ENCODE measurements around the gene MEGF11. TPM values are rescaled to one million over a fixed set of nuclear protein-coding genes. Genes with fewer than 3 reads are reported as not detected.
A peak's percentile ranks its signal among the peaks of the same experiment; 100 is the strongest.

The MEGF11 gene
- total RNA-seq, 1 experiment from 2014 or later: 0.34 TPM

DNA sequence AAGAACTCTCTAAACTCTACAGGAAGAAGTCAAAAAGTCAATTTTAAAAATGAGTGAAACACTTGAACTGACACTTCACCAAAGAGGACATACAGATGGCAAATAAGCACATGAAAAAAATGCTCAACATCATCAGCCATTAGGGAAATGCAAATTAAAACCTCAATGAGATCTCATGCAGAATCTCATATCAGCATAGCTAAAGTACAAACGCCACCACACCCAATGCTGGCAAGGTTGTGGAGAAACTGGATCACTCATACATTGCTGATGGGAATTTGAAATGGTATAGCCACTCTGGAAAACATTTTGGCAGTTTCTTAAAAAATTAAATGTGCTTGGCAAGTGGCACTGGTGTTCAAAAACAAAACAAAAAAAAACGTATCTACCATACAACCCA, 34.2 kb downstream of the MEGF11 start:
- no peak for DNase-seq (ENCODE audit: low read depth)

DNA sequence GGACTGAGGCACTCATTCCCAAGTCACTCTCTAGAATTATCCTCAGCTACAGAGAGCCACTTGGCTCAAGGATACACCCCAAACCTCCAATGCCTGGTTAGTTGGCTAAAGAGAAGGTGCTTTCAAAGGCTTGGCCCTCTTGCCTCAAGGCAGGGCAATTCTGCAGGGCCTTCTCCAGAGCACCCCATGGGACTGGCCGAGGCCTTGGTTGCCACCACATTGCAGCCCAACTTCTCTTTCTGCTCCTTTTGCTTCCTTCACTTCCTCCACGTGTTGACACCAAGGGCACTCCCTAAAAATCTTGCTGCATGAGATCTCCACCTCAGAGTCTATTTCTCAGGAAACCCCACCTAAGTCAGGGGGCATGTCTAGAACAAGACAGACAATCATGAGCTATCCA, 36.7 kb downstream of the MEGF11 start:
- no peak for DNase-seq (ENCODE audit: low read depth)

DNA sequence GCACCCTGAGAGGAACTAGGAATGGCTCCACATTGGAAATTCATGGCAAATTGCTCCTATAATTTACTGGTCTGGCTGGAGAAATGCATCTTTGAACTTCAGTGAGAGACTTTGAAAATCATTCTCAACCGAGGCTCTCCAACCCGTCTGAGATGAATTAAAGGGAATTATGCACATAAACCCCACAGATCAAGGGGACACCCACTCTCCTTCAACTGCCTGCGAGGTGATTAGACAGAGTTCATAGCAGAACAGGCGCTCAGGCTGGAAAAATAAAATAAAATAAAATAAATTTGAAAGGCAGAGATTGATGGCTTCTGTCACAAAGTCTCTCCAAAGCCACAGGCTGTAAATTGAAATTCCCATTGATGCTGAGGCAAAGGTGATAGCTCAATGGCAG, 37.7 kb downstream of the MEGF11 start:
- DNase-seq (ENCODE audit: low read depth): no peak

DNA sequence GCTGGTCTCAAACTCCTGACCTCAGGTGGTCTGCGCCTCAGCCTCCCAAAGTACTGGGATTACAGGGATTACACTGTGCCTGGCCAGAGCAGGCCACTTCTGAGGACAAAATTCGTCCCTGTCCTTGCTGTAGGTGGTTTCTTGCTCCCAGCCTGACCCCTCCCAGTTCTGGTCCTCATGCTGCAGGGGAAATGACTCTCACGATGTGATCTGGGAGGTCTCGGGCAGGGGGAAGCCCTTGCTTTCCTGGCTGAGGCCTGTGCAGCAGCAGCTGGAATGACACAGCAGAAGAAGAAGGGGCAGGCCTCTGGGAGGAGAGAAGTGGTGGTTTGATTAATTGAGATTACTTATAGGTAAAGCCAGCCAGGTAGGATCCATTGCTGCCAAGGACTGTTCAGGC, 39.3 kb downstream of the MEGF11 start:
- no peak for DNase-seq (ENCODE audit: low read depth)

- no peak for DNase-seq (ENCODE audit: low read depth)
Measured at GRCh38 chr15:66212563-66212921, 41.0 kb downstream of the MEGF11 start.

DNA sequence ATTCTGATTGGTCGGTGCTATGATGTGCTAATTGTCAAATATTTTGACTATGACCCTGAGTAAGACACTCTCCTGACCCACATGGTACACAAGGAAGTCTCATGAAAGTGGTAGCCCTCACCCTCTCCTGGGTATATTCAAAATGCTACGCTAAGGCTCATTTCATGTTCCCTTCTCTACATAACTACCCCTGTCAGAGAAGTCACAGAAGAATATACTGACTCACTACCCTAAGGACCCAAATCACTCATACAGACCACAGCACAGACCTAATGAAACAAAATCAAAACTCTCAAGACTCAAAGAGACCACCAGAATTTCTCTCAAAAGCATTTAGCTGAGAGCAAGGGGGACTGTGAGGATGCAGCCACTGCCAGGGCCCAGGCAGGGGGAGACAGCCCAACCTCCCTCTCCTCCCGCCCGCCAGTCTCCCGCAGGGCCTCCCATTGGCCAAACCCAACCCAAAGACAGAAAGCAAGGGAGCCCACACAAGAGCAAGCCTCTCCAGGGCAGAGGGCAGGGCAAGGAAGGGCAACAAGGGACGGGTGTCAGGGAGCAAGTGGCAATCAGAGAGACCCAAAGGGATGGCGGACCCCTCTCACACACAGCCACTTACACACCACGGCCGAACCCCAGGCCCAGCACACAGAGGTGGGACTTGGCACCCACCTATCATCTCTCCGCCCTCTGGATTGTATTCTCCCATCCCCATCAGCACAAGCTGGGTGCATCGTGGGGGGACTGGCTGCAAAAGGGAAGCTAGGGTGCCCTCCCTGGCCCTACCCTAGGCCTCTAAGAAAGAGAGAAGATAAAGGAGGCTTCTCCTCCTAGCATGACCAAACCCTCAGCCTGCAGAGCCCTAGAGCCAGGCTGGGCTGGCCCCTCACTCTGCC, 41.6 kb downstream of the MEGF11 start:
- no peak for DNase-seq (ENCODE audit: low read depth)

GRCh38 chr15:66210684-66211083, 42.9 kb downstream of the MEGF11 start:
- DNase-seq (ENCODE audit: low read depth): no peak

DNA sequence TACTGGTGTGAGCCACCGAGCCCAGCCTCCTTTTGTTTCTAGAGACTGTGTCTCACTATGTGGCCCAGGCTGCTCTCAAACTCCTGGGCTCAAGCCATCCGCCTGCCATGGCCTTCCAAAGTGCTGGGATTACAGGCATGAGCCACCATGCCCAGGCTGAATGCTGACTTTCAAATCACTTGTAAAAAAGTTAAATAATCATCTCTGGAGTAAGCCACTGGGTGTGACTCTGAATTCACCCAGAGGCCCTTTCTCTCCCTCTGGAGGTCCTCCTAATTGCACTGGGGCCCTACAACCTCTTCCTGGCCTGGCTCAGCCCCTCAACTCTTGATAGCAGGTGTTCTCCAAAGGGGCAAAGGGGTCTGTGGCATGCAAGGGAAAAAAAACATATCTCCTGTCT, 54.8 kb downstream of the MEGF11 start:
- no peak for DNase-seq (ENCODE audit: low read depth)

GRCh38 chr15:66196602-66197001, 56.9 kb downstream of the MEGF11 start:
- DNase-seq (ENCODE audit: low read depth): peak; percentile 78

DNA sequence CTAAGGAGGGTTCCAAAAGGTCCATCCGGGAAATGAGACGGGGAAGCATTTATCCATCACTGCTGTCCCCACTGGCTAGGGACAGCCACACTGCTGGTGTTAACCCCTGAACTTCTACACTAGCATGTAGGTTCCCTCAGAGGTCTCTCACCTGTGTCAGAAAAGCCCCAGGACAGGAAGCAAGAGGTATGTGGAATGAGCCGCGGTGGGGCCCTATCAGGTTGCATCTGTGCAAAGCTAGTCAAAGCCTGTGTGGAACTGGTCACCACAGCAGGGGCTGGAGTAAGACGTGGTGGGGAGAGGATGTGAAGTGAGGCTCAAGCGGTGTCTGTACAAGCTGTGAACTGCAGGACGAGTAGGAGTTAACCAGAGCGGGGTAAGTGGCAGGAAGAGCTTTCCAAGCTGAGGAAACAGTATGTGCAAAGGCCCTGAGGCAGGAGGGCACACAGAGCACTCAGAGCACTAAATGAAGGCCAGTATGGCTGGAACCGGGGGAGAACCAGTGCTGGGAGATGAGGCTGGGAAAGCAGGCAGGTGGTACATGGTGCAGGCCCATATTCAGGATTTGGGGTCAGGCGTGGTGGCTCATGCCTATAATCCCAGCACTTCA, 57.8 kb downstream of the MEGF11 start:
- no peak for DNase-seq (ENCODE audit: low read depth)

GRCh38 chr15:66193066-66193465, 60.5 kb downstream of the MEGF11 start:
- DNase-seq (ENCODE audit: low read depth): no peak

GRCh38 chr15:66190746-66191145, 62.8 kb downstream of the MEGF11 start:
- DNase-seq (ENCODE audit: low read depth): no peak

GRCh38 chr15:66189291-66189690, 64.3 kb downstream of the MEGF11 start:
- no peak for DNase-seq (ENCODE audit: low read depth)

DNA sequence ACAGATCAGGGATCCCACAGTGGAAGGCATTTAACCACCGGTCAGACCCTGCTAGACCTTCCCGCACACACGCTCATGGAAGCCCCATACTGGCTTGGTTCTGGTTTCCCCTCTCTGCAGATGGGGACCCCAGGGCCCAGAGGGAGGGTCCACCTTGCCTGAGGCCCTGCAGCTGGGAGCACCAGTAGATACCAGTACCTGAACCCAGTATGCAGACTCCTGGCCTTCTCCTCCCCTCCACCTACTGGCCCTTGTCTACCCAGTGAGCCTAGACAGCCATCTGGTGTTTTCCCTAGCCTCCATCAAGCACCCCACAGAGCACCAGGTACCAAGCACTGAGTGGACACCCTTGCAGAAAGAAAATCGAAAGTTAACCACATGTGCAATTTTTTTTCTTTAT, 65.1 kb downstream of the MEGF11 start:
- DNase-seq (ENCODE audit: low read depth): no peak

DNA sequence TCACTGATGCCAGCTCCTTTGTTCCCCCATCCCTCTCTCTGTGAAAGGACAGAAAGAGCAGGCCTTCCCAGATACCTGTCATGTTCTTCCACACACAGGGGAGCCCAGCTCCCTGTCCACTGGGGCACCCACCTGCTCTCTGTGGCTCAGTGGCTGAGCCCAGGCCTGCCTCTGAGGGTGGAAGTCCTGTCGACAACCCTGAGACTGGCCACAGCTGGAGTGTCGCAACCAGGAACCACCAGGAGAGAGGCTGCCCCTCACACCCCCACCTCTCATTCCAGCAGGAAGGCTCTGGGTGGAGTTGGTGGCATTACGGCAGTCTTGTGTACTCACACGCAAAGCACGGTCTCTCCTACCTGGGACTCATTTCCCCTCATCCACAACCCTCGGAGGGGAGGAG, 66.3 kb downstream of the MEGF11 start:
- no peak for DNase-seq (ENCODE audit: low read depth)

- peak; percentile 38 for DNase-seq (ENCODE audit: low read depth)
Measured at GRCh38 chr15:66186049-66186825, 67.3 kb downstream of the MEGF11 start.

DNA sequence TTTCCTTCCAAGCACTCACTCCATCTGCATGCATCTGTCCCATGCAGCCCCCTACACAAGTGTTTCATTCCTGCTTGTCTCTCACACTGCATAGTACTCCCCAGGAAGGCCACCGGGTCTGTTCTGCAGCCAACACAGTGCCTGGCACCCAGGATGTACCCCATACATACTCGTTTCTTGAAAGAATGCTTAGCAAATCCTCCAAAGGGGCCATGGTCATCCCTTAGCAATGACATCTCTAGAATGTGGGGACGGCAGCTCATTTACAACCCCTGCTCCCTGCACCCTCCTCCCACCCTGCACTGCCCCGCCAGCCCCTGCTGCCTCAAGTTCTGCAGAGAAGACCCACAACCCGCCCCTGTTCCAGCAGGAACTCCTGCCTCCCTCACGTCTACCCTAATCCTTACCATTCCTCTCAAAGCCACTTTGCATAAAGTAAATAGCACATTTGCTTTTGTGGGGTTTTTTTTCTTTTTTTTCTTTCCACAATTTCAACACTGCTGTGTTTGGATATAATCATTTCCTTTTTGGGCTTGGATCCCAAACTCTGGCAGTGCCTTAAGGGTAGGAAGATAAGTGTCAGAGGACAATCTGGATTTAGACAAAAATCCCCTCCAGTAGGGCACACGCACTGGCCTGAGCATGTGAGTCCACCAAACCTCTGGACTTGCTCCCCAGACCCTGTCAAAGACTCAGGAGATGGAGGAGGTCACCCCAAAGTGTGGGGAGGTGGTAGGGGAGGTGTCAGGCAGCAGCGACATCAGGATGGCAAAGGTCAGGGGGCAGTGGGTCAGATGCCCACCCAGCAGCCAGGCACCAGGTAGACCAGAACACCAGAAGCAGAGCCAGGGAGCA, 68.4 kb downstream of the MEGF11 start:
- DNase-seq (ENCODE audit: low read depth): no peak

GRCh38 chr15:66184492-66184891, 69.1 kb downstream of the MEGF11 start:
- DNase-seq (ENCODE audit: low read depth): no peak

GRCh38 chr15:66180531-66181097, 72.9 kb downstream of the MEGF11 start:
- no peak for DNase-seq (ENCODE audit: low read depth)

DNA sequence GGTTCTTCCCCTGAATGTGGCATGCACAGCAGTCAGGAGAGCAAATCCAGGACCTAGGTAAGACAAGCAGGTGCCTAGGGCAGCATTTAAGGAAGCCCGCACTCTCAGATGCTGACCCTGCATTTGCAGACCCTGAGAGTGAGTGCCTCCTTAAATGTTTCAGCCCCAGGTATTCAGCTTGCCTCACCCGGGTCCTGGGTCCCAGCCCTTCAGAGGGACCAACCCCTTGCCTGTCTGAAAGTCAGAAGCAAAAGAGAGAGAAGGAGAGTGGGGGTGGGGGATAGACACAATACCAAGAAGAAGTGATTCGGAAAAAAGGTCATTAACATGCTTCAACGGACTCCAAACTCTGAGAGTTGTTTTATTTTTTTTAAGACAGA, 75.0 kb downstream of the MEGF11 start:
- no peak for DNase-seq (ENCODE audit: low read depth)

GRCh38 chr15:66172324-66172980, 81.1 kb downstream of the MEGF11 start:
- DNase-seq (ENCODE audit: low read depth): no peak
